Measurements from ENCODE around the gene PDS5A. TPM values are rescaled to one million over a fixed set of nuclear protein-coding genes. Genes with fewer than 3 reads are reported as not detected.
A peak's percentile ranks its signal among the peaks of the same experiment; 100 is the strongest.
"Not testable (repeated sequence)": the region's sequence is repeated elsewhere in the genome, so short reads cannot be mapped to it uniquely, and the experiment has no call there.

PDS5A gene
- total RNA-seq, 2 experiments from 2014 or later = 97.8 to 99.6 TPM

DNA sequence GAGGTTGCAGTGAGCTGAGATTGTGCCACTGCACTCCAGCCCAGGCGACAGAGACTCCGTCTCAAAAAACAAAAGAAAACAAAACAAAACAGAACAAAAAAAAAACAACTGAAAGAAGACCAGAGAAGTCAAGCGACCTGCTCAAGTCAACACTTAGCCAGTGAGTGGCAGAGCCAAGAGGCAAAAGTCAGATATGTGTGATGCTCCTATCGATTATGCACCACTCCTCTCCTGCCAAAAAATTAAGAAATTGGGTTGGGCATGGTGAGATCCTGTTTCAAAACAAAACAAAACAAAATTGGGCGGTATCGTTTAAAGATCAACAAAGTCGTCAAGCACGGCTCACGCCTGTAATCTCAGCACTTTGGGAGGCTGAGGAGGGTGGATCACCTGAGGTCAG is 137.7 kb downstream of the PDS5A start:
- no peaks in the 10 kb centered on the region for H3K27me3 Mint-ChIP-seq
- POLR2A ChIA-PET = no interaction called here
- no peaks in the 10 kb centered on the region for H3K4me1 Mint-ChIP-seq
- H3K27ac Mint-ChIP-seq = no peak overlapping the region
- no peaks in the 10 kb centered on the region for H3K9me3 Mint-ChIP-seq
- peaks cover 73% of the 10 kb centered on the region for H3K36me3 Mint-ChIP-seq (ENCODE audit: low read depth)
- no peak overlapping the region for H3K4me3 Mint-ChIP-seq
- DNase-seq = no peak
- CTCF ChIA-PET = no interaction called here

DNA sequence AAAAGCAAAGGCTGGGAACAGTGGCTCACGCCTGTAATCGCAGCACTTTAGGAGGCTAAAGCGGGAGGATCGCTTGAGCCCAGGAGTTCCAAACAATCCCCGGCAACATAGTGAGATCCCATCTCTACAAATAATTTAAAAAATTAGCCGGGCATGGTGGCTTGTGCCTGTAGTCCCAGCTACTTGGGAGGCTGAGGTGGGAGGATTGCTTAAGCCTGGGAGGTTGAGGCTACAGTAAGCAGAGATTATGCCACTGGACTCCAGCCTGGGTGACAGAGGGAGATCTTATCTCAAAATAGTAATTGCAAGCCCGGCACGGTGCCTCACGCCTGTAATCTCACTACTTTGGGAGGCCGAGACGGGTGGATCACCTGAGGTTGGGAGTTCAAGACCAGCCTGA is 139.3 kb downstream of the PDS5A start:
- H3K36me3 Mint-ChIP-seq (ENCODE audit: low read depth) = peaks cover 74% of the 10 kb centered on the region
- POLR2A ChIA-PET, H3K27me3 Mint-ChIP-seq, H3K27ac Mint-ChIP-seq, H3K9me3 Mint-ChIP-seq, H3K4me3 Mint-ChIP-seq, DNase-seq, H3K4me1 Mint-ChIP-seq, CTCF ChIA-PET: not testable (repeated sequence)

DNA sequence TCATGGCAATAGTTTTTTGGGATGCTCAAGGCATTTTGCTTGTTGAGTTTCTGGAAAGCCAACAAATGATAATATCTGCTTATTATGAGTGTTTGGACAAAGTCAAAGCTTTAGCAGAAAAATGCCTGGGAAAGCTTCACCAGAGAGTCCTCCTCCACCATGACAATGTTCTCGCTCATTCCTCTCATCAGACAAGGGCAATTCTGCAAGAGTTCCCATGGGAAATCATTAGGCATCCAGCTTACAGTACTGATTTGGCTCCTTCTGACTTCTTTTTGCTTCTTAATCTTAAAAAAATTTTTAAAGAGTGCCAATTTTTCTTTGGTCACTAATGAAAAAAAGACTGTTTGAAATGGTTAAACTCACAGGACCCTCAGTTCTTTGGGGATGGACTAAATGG is 143.4 kb downstream of the PDS5A start:
- Mint-ChIP-seq H3K27ac (no peak overlapping the region), H3K4me1 (no peaks in the 10 kb centered on the region), H3K27me3 (no peaks in the 10 kb centered on the region), H3K4me3 (no peak overlapping the region), H3K9me3 (no peaks in the 10 kb centered on the region), H3K36me3 (ENCODE audit: low read depth) (peaks cover 69% of the 10 kb centered on the region)
- POLR2A ChIA-PET = no interaction called here
- DNase-seq = no peak
- CTCF ChIA-PET = no interaction called here

DNA sequence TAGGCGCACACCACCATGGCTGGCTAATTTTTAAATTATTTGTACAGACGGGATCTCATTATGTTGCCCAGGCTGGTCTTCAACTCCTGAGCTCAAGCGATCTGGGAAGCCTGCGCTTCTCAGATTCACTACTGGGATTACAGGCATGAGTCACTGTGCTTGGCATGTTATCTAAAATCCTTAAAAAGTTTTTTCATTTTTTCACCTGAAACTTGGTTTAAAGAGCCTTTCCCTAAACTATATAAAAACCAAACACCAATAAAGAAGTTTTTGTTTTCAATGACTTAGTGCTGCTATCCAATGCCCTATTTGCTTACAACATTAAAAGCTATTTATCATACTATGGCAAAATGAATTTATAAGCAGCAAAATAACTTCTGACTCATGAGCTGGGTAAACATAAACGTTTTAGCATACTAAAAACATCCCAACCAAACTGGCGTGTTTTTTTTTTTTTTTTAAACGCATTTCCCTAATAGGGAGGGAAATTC is 151.9 kb downstream of the PDS5A start:
- no peak overlapping the region for H3K4me3 Mint-ChIP-seq
- ChIA-PET POLR2A (no interaction called here), CTCF (no interaction called here)
- no peak for DNase-seq
- no peak overlapping the region for H3K27ac Mint-ChIP-seq
- H3K9me3 Mint-ChIP-seq = no peaks in the 10 kb centered on the region
- H3K27me3 Mint-ChIP-seq = no peaks in the 10 kb centered on the region
- H3K4me1 Mint-ChIP-seq = peaks cover 2% of the 10 kb centered on the region
- H3K36me3 Mint-ChIP-seq (ENCODE audit: low read depth) = peaks cover 43% of the 10 kb centered on the region

- Mint-ChIP-seq H3K36me3 (ENCODE audit: low read depth) (peaks cover 40% of the 10 kb centered on the region), H3K4me3 (no peak overlapping the region), H3K27ac (no peak overlapping the region), H3K9me3 (no peaks in the 10 kb centered on the region), H3K4me1 (peaks cover 3% of the 10 kb centered on the region), H3K27me3 (no peaks in the 10 kb centered on the region)
- ChIA-PET POLR2A (no interaction called here), CTCF (no interaction called here)
- no peak for DNase-seq
Measured at GRCh38 chr4:39825090-39825489, 152.6 kb downstream of the PDS5A start.

DNA sequence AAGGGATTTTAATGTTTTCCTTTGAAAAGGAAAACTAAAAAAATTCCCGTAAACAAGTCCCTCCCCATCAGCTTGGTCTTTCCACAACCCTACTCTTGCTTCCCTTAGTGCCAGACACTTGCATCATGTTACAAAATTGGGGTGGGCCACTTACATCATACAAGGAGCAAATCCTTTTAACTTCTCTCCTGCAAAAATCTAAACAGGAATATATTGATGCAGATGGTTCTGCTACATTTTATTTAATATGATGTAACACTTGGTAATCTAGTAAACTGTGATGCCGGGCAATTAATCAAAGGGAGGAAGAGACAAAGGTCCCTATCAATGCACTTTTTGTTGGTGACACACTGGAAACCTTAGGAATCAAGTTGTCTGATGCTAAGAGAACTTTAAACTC is 154.5 kb downstream of the PDS5A start:
- Mint-ChIP-seq H3K36me3 (ENCODE audit: low read depth) (peaks cover 29% of the 10 kb centered on the region), H3K4me1 (peaks cover 3% of the 10 kb centered on the region), H3K27me3 (no peaks in the 10 kb centered on the region), H3K27ac (no peak overlapping the region), H3K4me3 (no peak overlapping the region), H3K9me3 (no peaks in the 10 kb centered on the region)
- ChIA-PET CTCF (no interaction called here), POLR2A (no interaction called here)
- no peak for DNase-seq

GRCh38 chr4:39822662-39823061 is 155.0 kb downstream of the PDS5A start:
- Mint-ChIP-seq H3K36me3 (ENCODE audit: low read depth) (peaks cover 25% of the 10 kb centered on the region), H3K27ac (no peak overlapping the region), H3K9me3 (no peaks in the 10 kb centered on the region), H3K4me3 (no peak overlapping the region), H3K4me1 (peaks cover 3% of the 10 kb centered on the region), H3K27me3 (no peaks in the 10 kb centered on the region)
- CTCF ChIA-PET = no interaction called here
- DNase-seq = no peak
- POLR2A ChIA-PET = no interaction called here

DNA sequence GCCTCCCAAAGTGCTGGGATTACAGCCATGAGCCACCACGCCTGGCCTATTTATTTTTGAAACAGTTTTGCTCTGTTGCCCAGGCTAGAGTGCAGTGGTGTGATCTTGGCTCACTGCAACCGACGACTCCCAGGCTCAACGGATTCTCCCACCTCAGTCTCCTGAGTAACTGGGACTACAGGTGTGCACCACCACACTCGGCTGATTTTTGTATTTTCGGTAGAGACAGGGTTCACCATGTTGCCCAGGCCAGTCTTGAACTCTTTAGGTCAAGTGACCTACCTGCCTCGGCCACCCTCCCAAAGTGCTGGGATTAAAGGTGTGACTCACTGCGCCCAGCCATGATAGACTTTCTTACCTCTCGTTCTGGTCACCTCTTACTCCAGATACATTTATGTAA is 155.8 kb downstream of the PDS5A start:
- POLR2A ChIA-PET = no interaction called here
- peaks cover 3% of the 10 kb centered on the region for H3K4me1 Mint-ChIP-seq
- no peaks in the 10 kb centered on the region for H3K27me3 Mint-ChIP-seq
- H3K36me3 Mint-ChIP-seq (ENCODE audit: low read depth) = peaks cover 20% of the 10 kb centered on the region
- H3K27ac Mint-ChIP-seq = no peak overlapping the region
- CTCF ChIA-PET = no interaction called here
- no peaks in the 10 kb centered on the region for H3K9me3 Mint-ChIP-seq
- DNase-seq = no peak
- no peak overlapping the region for H3K4me3 Mint-ChIP-seq

DNA sequence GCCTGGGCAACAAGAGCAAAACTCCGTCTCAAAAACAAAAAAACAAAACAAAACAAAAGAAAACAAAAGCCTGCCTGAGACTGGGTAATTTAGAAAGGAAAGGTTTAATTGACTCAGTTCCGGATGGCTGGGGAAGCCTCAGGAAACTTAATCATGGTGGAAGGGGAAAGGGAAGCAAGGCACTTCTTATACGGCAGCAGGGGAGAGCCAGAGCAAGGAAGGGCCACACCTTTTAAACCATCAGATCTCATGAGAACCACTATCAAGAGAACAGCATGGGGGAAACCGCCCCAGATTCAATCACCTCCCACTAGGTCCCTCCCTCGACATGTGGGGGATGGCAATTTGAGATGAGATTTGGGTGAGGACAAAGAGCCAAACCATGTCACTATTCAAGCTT is 157.5 kb downstream of the PDS5A start:
- Mint-ChIP-seq H3K36me3 (ENCODE audit: low read depth) (peaks cover 16% of the 10 kb centered on the region), H3K4me3 (no peak overlapping the region), H3K4me1 (peaks cover 3% of the 10 kb centered on the region), H3K27me3 (no peaks in the 10 kb centered on the region), H3K27ac (no peak overlapping the region), H3K9me3 (no peaks in the 10 kb centered on the region)
- CTCF ChIA-PET = no interaction called here
- no peak for DNase-seq
- POLR2A ChIA-PET = no interaction called here

DNA sequence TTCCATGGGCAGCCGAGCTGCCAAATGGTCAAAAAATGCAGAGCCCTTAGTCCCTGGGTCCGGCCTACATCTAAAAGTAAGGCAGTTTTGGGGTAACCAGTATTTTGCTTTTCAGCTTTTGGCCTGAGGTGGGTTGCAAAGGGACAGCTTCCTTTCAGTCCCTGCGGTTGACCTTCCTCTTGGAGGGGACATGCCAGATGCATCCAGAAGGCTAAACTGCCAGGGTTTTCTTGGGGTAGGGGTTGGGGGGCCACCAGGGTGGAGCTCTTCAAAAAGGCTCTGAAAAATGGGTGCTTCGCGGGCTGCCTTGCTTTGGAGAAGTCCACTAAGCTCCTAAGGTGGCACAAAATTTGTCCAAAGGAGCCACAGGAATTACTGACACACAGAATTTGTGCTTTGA is 159.1 kb downstream of the PDS5A start:
- CTCF ChIA-PET = interaction anchor here (0.6 to 0.7 kb wide), 2 partner anchors 11 to 18 kb away, joined by 3 to 4 read pairs; no protein-coding TSS in a partner anchor

DNA sequence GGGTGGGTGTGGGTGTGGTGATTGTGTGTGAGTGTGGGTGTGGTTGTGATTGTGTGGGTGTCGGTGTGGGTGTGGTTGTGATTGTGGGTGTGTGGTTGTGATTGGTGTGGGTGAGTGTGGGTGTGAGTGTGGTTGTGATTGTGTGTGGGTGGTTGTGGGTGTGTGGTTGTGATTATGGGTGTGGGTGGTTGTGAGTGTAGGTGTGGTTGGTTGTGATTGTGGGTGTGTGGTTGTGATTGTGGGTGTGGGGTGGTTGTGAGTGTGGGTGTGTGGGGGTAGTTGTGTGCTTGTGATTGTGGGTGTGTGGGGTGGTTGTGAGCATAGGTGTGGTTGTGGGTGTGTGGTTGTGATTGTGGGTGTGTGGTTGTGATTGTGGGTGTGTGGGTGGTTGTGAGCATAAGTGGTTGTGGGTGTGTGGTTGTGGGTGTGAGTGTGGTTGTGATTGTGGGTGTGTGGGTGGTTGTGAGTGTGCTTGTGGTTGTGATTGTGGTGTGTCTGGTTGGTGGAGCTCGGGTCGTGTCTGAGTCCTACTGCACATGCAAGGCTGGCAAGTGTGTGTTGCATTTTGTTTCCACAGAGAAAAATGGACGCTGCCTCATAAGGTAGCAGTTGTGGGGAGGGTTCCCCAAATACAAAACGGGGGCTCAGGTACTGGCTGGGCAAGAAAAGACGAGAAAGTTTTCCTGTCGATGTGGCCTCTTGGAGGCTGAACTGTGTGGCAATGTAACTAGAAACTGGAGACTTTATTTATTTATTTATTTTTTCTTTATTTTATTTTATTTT is 163.1 kb downstream of the PDS5A start:
- POLR2A ChIA-PET = no interaction called here
- Mint-ChIP-seq H3K27ac (peak overlapping the region; percentile 3), H3K36me3 (ENCODE audit: low read depth) (peaks cover 8% of the 10 kb centered on the region), H3K4me1 (peaks cover 5% of the 10 kb centered on the region), H3K9me3 (peaks cover 11% of the 10 kb centered on the region), H3K27me3 (no peaks in the 10 kb centered on the region), H3K4me3 (no peak overlapping the region)
- CTCF ChIA-PET = no interaction called here
- DNase-seq = peak; percentile 19

More for the DNA sequence above, 159.1 kb downstream of the PDS5A start:
- no peaks in the 10 kb centered on the region for H3K27me3 Mint-ChIP-seq
- H3K27ac Mint-ChIP-seq = no peak overlapping the region
- peaks cover 10% of the 10 kb centered on the region for H3K36me3 Mint-ChIP-seq (ENCODE audit: low read depth)
- H3K4me1 Mint-ChIP-seq = peaks cover 1% of the 10 kb centered on the region
- H3K4me3 Mint-ChIP-seq = no peak overlapping the region
- no peak for DNase-seq
- POLR2A ChIA-PET = no interaction called here
- no peaks in the 10 kb centered on the region for H3K9me3 Mint-ChIP-seq

DNA sequence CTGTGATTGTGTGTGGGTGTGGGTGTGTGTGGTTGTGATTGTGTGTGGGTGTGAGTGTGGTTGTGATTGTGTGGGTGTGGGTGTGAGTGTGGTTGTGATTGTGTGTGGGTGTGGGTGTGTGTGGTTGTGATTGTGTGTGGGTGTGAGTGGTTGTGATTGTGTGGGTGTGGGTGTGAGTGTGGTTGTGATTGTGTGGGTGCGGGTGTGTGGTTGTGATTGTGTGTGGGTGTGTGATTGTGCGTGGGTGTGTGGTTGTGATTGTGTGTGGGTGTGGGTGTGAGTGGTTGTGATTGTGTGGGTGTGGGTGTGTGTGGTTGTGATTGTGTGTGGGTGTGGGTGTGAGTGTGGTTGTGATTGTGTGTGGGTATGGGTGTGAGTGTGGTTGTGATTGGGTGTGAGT is 163.9 kb downstream of the PDS5A start:
- DNase-seq; H3K36me3 Mint-ChIP-seq (ENCODE audit: low read depth); H3K4me3 Mint-ChIP-seq; H3K27me3 Mint-ChIP-seq; CTCF ChIA-PET; POLR2A ChIA-PET; H3K27ac Mint-ChIP-seq; H3K4me1 Mint-ChIP-seq: not testable (repeated sequence)
- peaks cover 13% of the 10 kb centered on the region for H3K9me3 Mint-ChIP-seq

DNA sequence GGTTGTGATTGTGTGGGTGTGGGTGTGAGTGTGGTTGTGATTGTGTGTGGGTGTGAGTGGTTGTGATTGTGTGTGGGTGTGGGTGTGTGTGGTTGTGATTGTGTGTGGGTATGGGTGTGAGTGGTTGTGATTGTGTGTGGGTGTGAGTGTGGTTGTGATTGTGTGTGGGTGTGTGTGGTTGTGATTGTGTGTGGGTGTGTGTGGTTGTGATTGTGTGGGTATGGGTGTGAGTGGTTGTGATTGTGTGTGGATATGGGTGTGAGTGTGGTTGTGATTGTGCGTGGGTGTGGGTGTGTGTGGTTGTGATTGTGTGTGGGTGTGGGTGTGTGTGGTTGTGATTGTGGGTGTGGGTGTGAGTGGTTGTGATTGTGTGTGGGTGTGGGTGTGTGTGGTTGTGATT is 164.7 kb downstream of the PDS5A start:
- H3K4me1 Mint-ChIP-seq; CTCF ChIA-PET; POLR2A ChIA-PET; H3K36me3 Mint-ChIP-seq (ENCODE audit: low read depth); H3K27ac Mint-ChIP-seq; DNase-seq; H3K4me3 Mint-ChIP-seq; H3K27me3 Mint-ChIP-seq: not testable (repeated sequence)
- peaks cover 13% of the 10 kb centered on the region for H3K9me3 Mint-ChIP-seq

- H3K4me3 Mint-ChIP-seq = peak overlapping the region; percentile 45
- H3K4me1 Mint-ChIP-seq = peaks cover 5% of the 10 kb centered on the region
- ChIA-PET POLR2A (no interaction called here), CTCF (no interaction called here)
- DNase-seq = no peak
- H3K27ac Mint-ChIP-seq = peak overlapping the region; percentile 74
- peaks cover 13% of the 10 kb centered on the region for H3K9me3 Mint-ChIP-seq
- no peaks in the 10 kb centered on the region for H3K27me3 Mint-ChIP-seq
- peaks cover 8% of the 10 kb centered on the region for H3K36me3 Mint-ChIP-seq (ENCODE audit: low read depth)
Measured at GRCh38 chr4:39812500-39812899, 165.2 kb downstream of the PDS5A start.
